Gastrocnemius medialis (tissue), 4 donors: Measurements from ENCODE around the gene EFR3B. TPM values are rescaled to one million over a fixed set of nuclear protein-coding genes. Genes with fewer than 3 reads are reported as not detected.

Source experiments
- ATAC-seq, 2 donors: fragments of 150-250 bp; one replicate each; pipeline ENCODE4 v1.9.1; 2016
- DNase-seq, 2 donors: peaks; one replicate each; pipeline ENCODE4 v3.0.0-alpha.2; 2019
- H3K27ac ChIP-seq, 4 donors: fragments of 200-600 bp; sonication (generic); 1 replicate in 1 of 4; 2 replicates in 3 of 4; pipeline ENCODE4 v1.5.1; 2016 to 2018; ENCODE audit warnings: mild to moderate bottlenecking in 2 of 4, moderate library complexity in 1 of 4
- H3K27me3 ChIP-seq, 3 donors: fragments of 200-600 bp; sonication (generic) in 2 of 3; 1 replicate in 1 of 3; 2 replicates in 2 of 3; pipeline versions ENCODE4 v1.5.1 to v1.6.0; 2016 to 2019; ENCODE audit warnings: mild to moderate bottlenecking in 1 of 3, moderate library complexity in 1 of 3
- H3K36me3 ChIP-seq, 2 donors: fragments of 200-600 bp; sonication (generic) in 1 of 2; one replicate each; pipeline ENCODE4 v1.5.1; 2017 to 2018
- H3K4me1 ChIP-seq, 2 donors: fragments of 200-600 bp; sonication (generic) in 1 of 2; one replicate each; pipeline ENCODE4 v1.5.1; 2016 to 2017; ENCODE audit warnings: mild to moderate bottlenecking in 2 of 2
- H3K4me3 ChIP-seq, 4 donors: fragments of 200-600 bp; sonication (generic) in 3 of 4; 1 replicate in 1 of 4; 2 replicates in 3 of 4; pipeline ENCODE4 v1.5.1; 2016 to 2019; ENCODE audit warnings: mild to moderate bottlenecking in 2 of 4
- H3K9me3 ChIP-seq, 3 donors: fragments of 200-600 bp; sonication (generic) in 2 of 3; 1 replicate in 1 of 3; 2 replicates in 2 of 3; pipeline ENCODE4 v1.5.1; 2016 to 2019
- CTCF ChIP-seq, 5 experiments: fragments of 450-650 bp in 3 of 5; fragments of 200-600 bp in 2 of 5; sonication (generic) in 2 of 5; IDR thresholded peaks in 4 of 5; conservative IDR thresholded peaks in 1 of 5; 1 replicate in 4 of 5; 2 replicates in 1 of 5; pipeline ENCODE4 v1.5.1; 2016 to 2019; ENCODE audit warnings: antibody characterized with exemption in 5 of 5, mild to moderate bottlenecking in 3 of 5, moderate library complexity in 3 of 5
- POLR2A ChIP-seq, 2 donors: fragments of 450-650 bp; IDR thresholded peaks; one replicate each; pipeline ENCODE4 v1.6.1; 2017; ENCODE audit warnings: antibody characterized with exemption in 2 of 2, mild to moderate bottlenecking in 2 of 2, moderate library complexity in 2 of 2
- in situ Hi-C, 4 donors: fragments of 200-750 bp; cut with MboI; loops; one replicate each; pipeline versions ENCODE4 v1.15.0 to v1.8.0; 2017; ENCODE audit warnings: low sequenced_read_pairs in 4 of 4
- intact Hi-C: fragments of 100-400 bp; cut with DNase I; formaldehyde crosslinking; loops from one replicate; pipeline ENCODE4 v1.15.1; 2023; ENCODE audit warnings: low total_unique reads
- total RNA-seq, 4 donors: library from RNA; depleted of rRNA; stranded (reverse); fragments of >200 nt; gene quantifications; one replicate each; pipeline versions ENCODE4 v1.1.0 to v1.2.3, GENCODE V29; 2016

Gene EFR3B
- total RNA-seq, 4 donors from 2014 or later = 0.29 to 1.4 (median 0.67) TPM

DNA sequence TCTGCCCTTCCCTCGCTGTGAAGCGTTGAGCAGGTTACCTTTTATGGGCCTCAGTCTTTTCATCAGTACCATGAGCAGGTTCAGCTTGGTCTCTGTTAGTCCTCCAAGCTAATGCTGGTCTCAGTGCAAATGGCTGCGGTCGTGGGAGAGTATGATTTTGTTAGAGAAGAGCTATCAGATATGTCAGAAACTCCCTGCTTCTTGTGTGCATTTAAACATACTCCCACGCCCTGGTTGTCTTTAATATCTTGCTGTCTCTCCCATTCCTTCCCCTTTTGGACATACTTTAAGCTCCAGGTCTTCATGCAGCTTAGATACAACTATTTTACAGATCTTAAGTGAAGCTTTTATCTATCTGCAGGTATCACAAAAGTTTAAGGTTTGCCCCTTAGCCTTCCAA, 62.9 kb downstream of the EFR3B start:
- no peaks in the 10 kb centered on the region for H3K9me3 ChIP-seq

GRCh38 chr2:25105336-25106085, 63.6 kb downstream of the EFR3B start:
- H3K9me3 ChIP-seq = no peaks in the 10 kb centered on the region
- in situ Hi-C loops (no loop called here), intact Hi-C loops (no loop called here)
- no peak for DNase-seq
- no peak overlapping the region for H3K4me3 ChIP-seq
- ATAC-seq = no peak
- H3K4me1 ChIP-seq = no peaks in the 10 kb centered on the region
- H3K27ac ChIP-seq = no peak overlapping the region
- H3K36me3 ChIP-seq = no peaks in the 10 kb centered on the region
- TF ChIP-seq POLR2A (IDR thresholded peaks at IDR 0.05) = no peak
- TF ChIP-seq CTCF (IDR thresholded peaks at IDR 0.05 in 4 of 5, conservative IDR thresholded peaks at IDR 0.05 in 1 of 5) = no peak
- H3K27me3 ChIP-seq = no peaks in the 10 kb centered on the region

More for the DNA sequence above, 62.9 kb downstream of the EFR3B start:
- Histone ChIP-seq H3K4me1 (no peaks in the 10 kb centered on the region), H3K36me3 (no peaks in the 10 kb centered on the region), H3K27me3 (no peaks in the 10 kb centered on the region), H3K4me3 (no peak overlapping the region), H3K27ac (no peak overlapping the region)
- intact Hi-C loops = no loop called here
- in situ Hi-C loops = no loop called here
- no peak for ATAC-seq
- no peak for DNase-seq
- TF ChIP-seq POLR2A (IDR thresholded peaks at IDR 0.05) (no peak), CTCF (IDR thresholded peaks at IDR 0.05 in 4 of 5, conservative IDR thresholded peaks at IDR 0.05 in 1 of 5) (no peak)

GRCh38 chr2:25109822-25110221, 67.9 kb downstream of the EFR3B start:
- Histone ChIP-seq H3K9me3 (no peaks in the 10 kb centered on the region), H3K4me3 (no peak overlapping the region), H3K27ac (no peak overlapping the region), H3K4me1 (no peaks in the 10 kb centered on the region), H3K36me3 (no peaks in the 10 kb centered on the region), H3K27me3 (no peaks in the 10 kb centered on the region)
- intact Hi-C loops (no loop called here), in situ Hi-C loops (no loop called here)
- TF ChIP-seq POLR2A (IDR thresholded peaks at IDR 0.05) (no peak), CTCF (IDR thresholded peaks at IDR 0.05 in 4 of 5, conservative IDR thresholded peaks at IDR 0.05 in 1 of 5) (no peak)
- DNase-seq = no peak
- no peak for ATAC-seq

DNA sequence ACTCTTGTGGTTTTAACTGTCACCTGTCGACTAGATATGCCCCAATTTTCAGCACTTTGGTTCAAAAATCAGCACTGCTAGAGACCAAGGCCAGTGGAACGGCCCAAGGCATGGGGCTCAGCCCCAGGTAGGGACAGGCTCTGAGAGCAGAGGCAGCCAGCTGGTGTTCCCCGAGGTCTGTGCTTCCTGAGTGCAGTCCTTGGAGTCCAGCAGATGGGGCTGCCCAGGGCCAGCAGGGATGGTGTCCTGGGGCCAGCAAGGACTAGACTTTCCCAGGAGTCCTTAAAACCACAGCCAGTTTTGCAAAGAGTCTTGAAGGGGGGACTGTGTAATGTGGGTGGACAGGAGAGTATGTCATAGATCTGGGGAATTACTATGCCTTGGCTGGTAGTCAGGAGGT, 70.2 kb downstream of the EFR3B start:
- ATAC-seq (no peak), DNase-seq (no peak)
- intact Hi-C loops = no loop called here
- no peaks in the 10 kb centered on the region for H3K4me1 ChIP-seq
- H3K36me3 ChIP-seq = no peaks in the 10 kb centered on the region
- TF ChIP-seq CTCF (IDR thresholded peaks at IDR 0.05 in 4 of 5, conservative IDR thresholded peaks at IDR 0.05 in 1 of 5) = no peak
- no peak overlapping the region for H3K27ac ChIP-seq
- no peaks in the 10 kb centered on the region for H3K9me3 ChIP-seq
- no peak overlapping the region for H3K4me3 ChIP-seq
- in situ Hi-C loops = no loop called here
- H3K27me3 ChIP-seq = no peaks in the 10 kb centered on the region
